Sigmoid colon (tissue), 7 donors: ENCODE data around the gene ENDOU. TPM values are rescaled to one million over a fixed set of nuclear protein-coding genes. Genes with fewer than 3 reads are reported as not detected.

Source experiments
- DNase-seq: peaks from one replicate; pipeline ENCODE4 v3.0.0-alpha.2; 2019
- H3K27ac ChIP-seq, 4 donors: fragments of 200-600 bp; sonication (generic); one replicate each; pipeline ENCODE4 v1.5.1; 2016 to 2019; ENCODE audit warnings: mild to moderate bottlenecking in 1 of 4
- H3K27me3 ChIP-seq, 3 donors: fragments of 200-600 bp; sonication (generic); one replicate each; pipeline ENCODE4 v1.5.1; 2019; ENCODE audit warnings: mild to moderate bottlenecking in 1 of 3
- H3K36me3 ChIP-seq, 4 donors: fragments of 200-600 bp; sonication (generic); one replicate each; pipeline ENCODE4 v1.5.1; 2016 to 2019
- H3K4me1 ChIP-seq, 4 donors: fragments of 200-600 bp; sonication (generic); one replicate each; pipeline ENCODE4 v1.5.1; 2017 to 2019
- H3K4me3 ChIP-seq, 4 donors: fragments of 200-600 bp; sonication (generic); one replicate each; pipeline ENCODE4 v1.5.1; 2017 to 2019; ENCODE audit warnings: mild to moderate bottlenecking in 2 of 4, moderate library complexity in 1 of 4
- H3K9me3 ChIP-seq, 4 donors: fragments of 200-600 bp in 3 of 4; sonication (generic) in 3 of 4; one replicate each; pipeline versions ENCODE4 v1.5.1 to v1.6.1; 2013 to 2019
- CTCF ChIP-seq, 4 experiments: fragments of 450-650 bp in 3 of 4; fragments of 200-600 bp in 1 of 4; IDR thresholded peaks; one replicate each; pipeline ENCODE4 v1.5.1; 2016 to 2019; ENCODE audit warnings: antibody characterized with exemption in 4 of 4, mild to moderate bottlenecking in 3 of 4, moderate library complexity in 2 of 4
- EP300 ChIP-seq, 4 donors: sonication (generic); formaldehyde crosslinking; IDR thresholded peaks; one replicate each; pipeline ENCODE4 v1.6.1; 2017; ENCODE audit warnings: antibody characterized with exemption in 4 of 4
- POLR2A ChIP-seq, 2 donors: fragments of 450-650 bp; IDR thresholded peaks; one replicate each; pipeline ENCODE4 v1.6.1; 2016; ENCODE audit warnings: antibody characterized with exemption in 2 of 2, mild to moderate bottlenecking in 2 of 2, moderate library complexity in 2 of 2
- POLR2AphosphoS5 ChIP-seq, 4 donors: sonication (generic); formaldehyde crosslinking; IDR thresholded peaks; one replicate each; pipeline ENCODE4 v1.6.1; 2017; ENCODE audit warnings: antibody characterized with exemption in 4 of 4
- WGBS, 2 donors: extraction: QIAGEN DNeasy Blood & Tissue Kit; methylation state at CpG; one replicate each; pipeline ENCODE4 v1.1.7; 2013; 5-methylcytosine and 5-hydroxymethylcytosine counted together
- intact Hi-C: fragments of 100-400 bp; cut with DNase I; formaldehyde crosslinking; loops from one replicate; pipeline ENCODE4 v1.15.1; 2023
- polyA plus RNA-seq, 3 donors: library from polyadenylated mRNA; stranded (reverse); fragments of 200-250 nt; gene quantifications; one replicate each; pipeline ENCODE4 v1.2.3, GENCODE V29; 2013
- total RNA-seq, 4 donors: library from RNA; depleted of rRNA; stranded (reverse); fragments of >200 nt; gene quantifications; one replicate each; pipeline ENCODE4 v1.1.0, GENCODE V29; 2016
- donor health status: healthy with polysubstance abuse.
- donor health status: Bipolar disorder and iron deficiency.
- donor health status: healthy.

Gene ENDOU
- total and polyA plus RNA-seq, 7 donors: 0.25 to 1.6 (median 0.43) TPM; not detected in 3

- Histone ChIP-seq H3K27me3 (no peaks in the 10 kb centered on the region), H3K4me3 (peak within 1 kb of the TSS; percentile 83 to 100 (median 95)), H3K27ac (peak within 1 kb of the TSS; percentile 91 to 97 (median 96)), H3K9me3 (no peaks in the 10 kb centered on the region), H3K4me1 (peaks cover 0 to 31% (median 13%) of the 10 kb centered on the region in 4 donors), H3K36me3 (peaks cover 0 to 5% (median 1%) of the 10 kb centered on the region in 4 donors)
- intact Hi-C loops: no loop called here
- TF ChIP-seq POLR2A (IDR thresholded peaks at IDR 0.05): peak; percentile 54 to 82
- TF ChIP-seq CTCF (IDR thresholded peaks at IDR 0.05): peak; percentile 31 to 83 (median 72)
- peak; percentile 85 to 97 (median 92) for TF ChIP-seq POLR2AphosphoS5 (IDR thresholded peaks at IDR 0.05)
- TF ChIP-seq EP300 (IDR thresholded peaks at IDR 0.05): no peak
- 0 to 1% methylated on average over 66 of the region's 66 CpGs for WGBS, 2 donors
- peak; percentile 98 for DNase-seq
Observed at GRCh38 chr12:47705566-47706425, 19.5 kb downstream of the ENDOU start, which contains the start of gene RPAP3. RPAP3 (minus strand) TSS chr12:47706030; CDS start chr12:47702840, 3,190 bp downstream.

- Histone ChIP-seq H3K4me3 (peak overlapping the region; percentile 83 to 100 (median 95)), H3K9me3 (no peaks in the 10 kb centered on the region), H3K4me1 (peaks cover 0 to 31% (median 13%) of the 10 kb centered on the region in 4 donors), H3K36me3 (peaks cover 0 to 11% (median 3%) of the 10 kb centered on the region in 4 donors), H3K27me3 (no peaks in the 10 kb centered on the region), H3K27ac (peak overlapping the region; percentile 91 to 97 (median 96))
- no peak for DNase-seq
- 1% methylated on average over 9 of the region's 9 CpGs for WGBS, 2 donors
- intact Hi-C loops: no loop called here
- TF ChIP-seq EP300 (IDR thresholded peaks at IDR 0.05) (no peak), POLR2A (IDR thresholded peaks at IDR 0.05) (no peak), CTCF (IDR thresholded peaks at IDR 0.05) (no peak), POLR2AphosphoS5 (IDR thresholded peaks at IDR 0.05) (no peak)
Observed at GRCh38 chr12:47705229-47705565, 20.1 kb downstream of the ENDOU start.

GRCh38 chr12:47704719-47705118 lies 20.6 kb downstream of the ENDOU start:
- DNase-seq: no peak
- H3K4me1 ChIP-seq: peaks cover 0 to 31% (median 13%) of the 10 kb centered on the region in 4 donors
- H3K9me3 ChIP-seq: no peaks in the 10 kb centered on the region
- WGBS, 2 donors: 93 to 95% methylated on average over 9 of the region's 9 CpGs
- peak overlapping the region in 3 of 4 donors; percentile 94 to 97 (median 97) for H3K27ac ChIP-seq
- TF ChIP-seq POLR2A (IDR thresholded peaks at IDR 0.05) (no peak), EP300 (IDR thresholded peaks at IDR 0.05) (no peak), POLR2AphosphoS5 (IDR thresholded peaks at IDR 0.05) (no peak), CTCF (IDR thresholded peaks at IDR 0.05) (no peak)
- H3K27me3 ChIP-seq: no peaks in the 10 kb centered on the region
- peaks cover 0 to 16% (median 3%) of the 10 kb centered on the region in 4 donors for H3K36me3 ChIP-seq
- H3K4me3 ChIP-seq: peak overlapping the region in 3 of 4 donors; percentile 92 to 100 (median 98)
- intact Hi-C loops: no loop called here

GRCh38 chr12:47700263-47700662 lies 25.0 kb downstream of the ENDOU start:
- no peak for DNase-seq
- Histone ChIP-seq H3K36me3 (peaks cover 0 to 48% (median 5%) of the 10 kb centered on the region in 4 donors), H3K4me3 (no peak overlapping the region), H3K27ac (no peak overlapping the region), H3K9me3 (no peaks in the 10 kb centered on the region), H3K4me1 (peaks cover 0 to 21% (median 10%) of the 10 kb centered on the region in 4 donors), H3K27me3 (no peaks in the 10 kb centered on the region)
- WGBS, 2 donors: 94 to 95% methylated on average over 2 of the region's 2 CpGs
- no peak for TF ChIP-seq POLR2A (IDR thresholded peaks at IDR 0.05)
- no peak for TF ChIP-seq EP300 (IDR thresholded peaks at IDR 0.05)
- TF ChIP-seq POLR2AphosphoS5 (IDR thresholded peaks at IDR 0.05): no peak
- TF ChIP-seq CTCF (IDR thresholded peaks at IDR 0.05): no peak
- intact Hi-C loops: no loop called here
